H1 (cell line): ENCODE data around the gene GXYLT2. TPM values are rescaled to one million over a fixed set of nuclear protein-coding genes. Genes with fewer than 3 reads are reported as not detected.

Source experiments
- CTCF ChIA-PET: fragments of 300-600 bp; sonication (Branson Sonifier 250); formaldehyde crosslinking; loops from one replicate; lab custom pipeline; 2021; ENCODE audit not compliant: partially characterized antibody; lab: Charles Lee
- POLR2A ChIA-PET: fragments of 300-600 bp; sonication (Branson Sonifier 250); formaldehyde crosslinking; loops from one replicate; lab custom pipeline; 2021; ENCODE audit warnings: inconsistent platforms; ENCODE audit not compliant: partially characterized antibody; lab: Charles Lee
- DNase-seq, 2 experiments: peaks; one replicate each; pipeline versions ENCODE4 v3.0.0 to v3.0.0-alpha.2; 2010 to 2022; ENCODE audit warnings: low spot score in 2 of 2, low read depth in 1 of 2, mixed read lengths in 1 of 2
- FAIRE-seq: peaks from 2 replicates; lab custom pipeline; 2011; peaks lifted over from hg19 to GRCh38; lab: Jason Lieb, UNC
- H2AFZ ChIP-seq: 2 replicates; pipeline ENCODE4 v1.8.1; 2012; ENCODE audit warnings: low read length, inconsistent platforms
- H2AK5ac ChIP-seq: 2 replicates; pipeline ENCODE4 v1.6.1; 2013; ENCODE audit warnings: low read depth, low read length
- H2BK120ac ChIP-seq: replicated peaks from 2 replicates; pipeline ENCODE3; 2013; ENCODE audit warnings: low read depth, low read length, inconsistent platforms
- H2BK12ac ChIP-seq: 2 replicates; pipeline ENCODE4 v1.6.1; 2013; ENCODE audit warnings: low read depth, low read length
- H2BK15ac ChIP-seq: 2 replicates; pipeline ENCODE4 v1.6.1; 2013; ENCODE audit warnings: low read length
- H2BK20ac ChIP-seq: 2 replicates; pipeline ENCODE4 v1.6.1; 2013; ENCODE audit warnings: low read length
- H2BK5ac ChIP-seq: 2 replicates; pipeline ENCODE4 v1.6.1; 2013; ENCODE audit warnings: low read depth, low read length
- H3K14ac ChIP-seq: 2 replicates; pipeline ENCODE4 v1.6.1; 2013; ENCODE audit warnings: inconsistent platforms; ENCODE audit not compliant: insufficient read length
- H3K18ac ChIP-seq: 2 replicates; pipeline ENCODE4 v1.6.1; 2013; ENCODE audit warnings: low read length; ENCODE audit errors: extremely low read depth
- H3K23ac ChIP-seq: 2 replicates; pipeline ENCODE4 v1.6.1; 2013; ENCODE audit warnings: inconsistent platforms; ENCODE audit not compliant: insufficient read length
- H3K23me2 ChIP-seq: 2 replicates; pipeline ENCODE4 v1.6.1; 2013; ENCODE audit warnings: low read depth, low read length
- H3K27ac ChIP-seq: 2 replicates; pipeline ENCODE4 v1.6.1; 2011; ENCODE audit warnings: low read depth, low read length, inconsistent platforms
- H3K27me3 ChIP-seq, 4 experiments: replicated peaks in 1 of 4; 1 replicate in 1 of 4; 2 replicates in 3 of 4; pipeline versions ENCODE4 v1.6.1 to v1.8.1; 2011 to 2013; ENCODE audit warnings: low read length in 3 of 4, mild to moderate bottlenecking in 3 of 4, inconsistent platforms in 2 of 4, mixed read lengths in 2 of 4, moderate library complexity in 1 of 4; ENCODE audit not compliant: control insufficient read depth in 3 of 4, insufficient read depth in 3 of 4; ENCODE audit errors: extremely low read depth in 1 of 4
- H3K36me3 ChIP-seq, 4 experiments: 2 replicates each; pipeline versions ENCODE4 v1.6.1 to v1.8.1; 2011 to 2013; ENCODE audit warnings: mild to moderate bottlenecking in 4 of 4, low read length in 3 of 4, moderate library complexity in 2 of 4, control low read depth in 1 of 4, inconsistent platforms in 1 of 4; ENCODE audit not compliant: insufficient read depth in 4 of 4, control insufficient read depth in 2 of 4
- H3K4ac ChIP-seq: replicated peaks from 2 replicates; pipeline ENCODE3; 2013; ENCODE audit warnings: low read length, low read depth, mixed read lengths, inconsistent platforms; ENCODE audit not compliant: insufficient read length
- H3K4me1 ChIP-seq, 4 experiments: replicated peaks in 1 of 4; 1 replicate in 1 of 4; 2 replicates in 3 of 4; pipeline versions ENCODE4 v1.6.1 to v1.8.1; 2011 to 2013; ENCODE audit warnings: low read length in 3 of 4, inconsistent platforms in 2 of 4, mixed read lengths in 1 of 4; ENCODE audit not compliant: insufficient read depth in 4 of 4, control insufficient read depth in 3 of 4
- H3K4me2 ChIP-seq, 2 experiments: 2 replicates each; pipeline versions ENCODE4 v1.6.1 to v1.8.1; 2011 to 2013; ENCODE audit warnings: low read depth in 2 of 2, low read length in 2 of 2, control low read depth in 1 of 2, inconsistent platforms in 1 of 2, mild to moderate bottlenecking in 1 of 2; ENCODE audit not compliant: insufficient read depth in 1 of 2
- H3K4me3 ChIP-seq, 4 experiments: fragments of 200-600, 300-600 bp in 1 of 4; sonication (generic), shearing (Covaris generic), sonication (Bioruptor Twin) in 1 of 4; 2 replicates each; pipeline versions ENCODE4 v1.5.1 to v1.8.1; 2011 to 2016; ENCODE audit warnings: low read length in 4 of 4, low read depth in 3 of 4, control low read depth in 2 of 4, inconsistent platforms in 2 of 4, mild to moderate bottlenecking in 2 of 4, mixed read lengths in 1 of 4, moderate library complexity in 1 of 4; ENCODE audit not compliant: insufficient read depth in 2 of 4; ENCODE audit errors: extremely low read depth in 1 of 4
- H3K56ac ChIP-seq: replicated peaks from 2 replicates; pipeline ENCODE3; 2013; ENCODE audit warnings: low read depth, mild to moderate bottlenecking, mixed read lengths, low read length, inconsistent platforms; ENCODE audit not compliant: insufficient read length
- H3K79me1 ChIP-seq: 2 replicates; pipeline ENCODE4 v1.6.1; 2013; ENCODE audit warnings: low read depth, low read length, control low read depth
- H3K79me2 ChIP-seq, 2 experiments: 2 replicates each; pipeline versions ENCODE4 v1.6.1 to v1.8.1; 2012 to 2013; ENCODE audit warnings: low read length in 2 of 2, mild to moderate bottlenecking in 2 of 2, inconsistent platforms in 1 of 2; ENCODE audit not compliant: insufficient read depth in 2 of 2, control insufficient read depth in 1 of 2
- H3K9ac ChIP-seq, 4 experiments: replicated peaks in 1 of 4; 1 replicate in 1 of 4; 2 replicates in 3 of 4; pipeline versions ENCODE4 v1.6.1 to v1.8.1; 2011 to 2013; ENCODE audit warnings: low read depth in 3 of 4, low read length in 3 of 4, control low read depth in 2 of 4, mild to moderate bottlenecking in 2 of 4, moderate library complexity in 2 of 4, inconsistent platforms in 1 of 4; ENCODE audit errors: extremely low read depth in 1 of 4
- H3K9me3 ChIP-seq, 2 experiments: 2 replicates each; pipeline versions ENCODE4 v1.6.1 to v1.8.1; 2012 to 2013; ENCODE audit warnings: mild to moderate bottlenecking in 2 of 2, moderate library complexity in 2 of 2, control low read depth in 1 of 2, inconsistent platforms in 1 of 2, low read depth in 1 of 2, low read length in 1 of 2, mixed read lengths in 1 of 2; ENCODE audit not compliant: insufficient read depth in 2 of 2
- H4K20me1 ChIP-seq, 2 experiments: replicated peaks in 1 of 2; 2 replicates each; pipeline versions ENCODE3 to v1.8.1; 2011 to 2013; ENCODE audit warnings: inconsistent platforms in 2 of 2, low read length in 2 of 2, mild to moderate bottlenecking in 1 of 2; ENCODE audit not compliant: insufficient read depth in 2 of 2, control insufficient read depth in 1 of 2
- H4K5ac ChIP-seq: 2 replicates; pipeline ENCODE4 v1.6.1; 2013; ENCODE audit warnings: low read length, low read depth, mixed read lengths, inconsistent platforms; ENCODE audit not compliant: insufficient read length
- H4K8ac ChIP-seq: 2 replicates; pipeline ENCODE4 v1.8.0; 2013; ENCODE audit warnings: mild to moderate bottlenecking, moderate library complexity, low read length, inconsistent platforms; ENCODE audit not compliant: insufficient read depth; ENCODE audit errors: extremely low read depth
- H4K91ac ChIP-seq: replicated peaks from 2 replicates; pipeline ENCODE3; 2013; ENCODE audit warnings: low read length, mixed read lengths, inconsistent platforms; ENCODE audit not compliant: insufficient read length
- KDM5A ChIP-seq: fragments of 200-600 bp; IDR thresholded peaks from 2 replicates; pipeline ENCODE4 v1.7.1; 2012; ENCODE audit warnings: mild to moderate bottlenecking, low read length, inconsistent platforms, mixed read lengths
- SP1 ChIP-seq: IDR thresholded peaks from 2 replicates; pipeline ENCODE4 v1.6.1; 2011; ENCODE audit warnings: low read depth, low read length
- TCF12 ChIP-seq: IDR thresholded peaks from 2 replicates; pipeline ENCODE4 v1.6.1; 2011; ENCODE audit warnings: low read depth, mild to moderate bottlenecking, low read length
- WGBS, 2 experiments: shearing (Covaris generic) in 1 of 2; methylation state at CpG; one replicate each; pipeline versions ENCODE4 v1.1.6 to v1.1.7; 2013 to 2015; ENCODE audit warnings: low lambda C conversion rate in 2 of 2, mixed read lengths in 2 of 2, inconsistent platforms in 1 of 2, low coverage in 1 of 2, missing lambda C conversion rate in 1 of 2; ENCODE audit not compliant: insufficient replicate concordance in 2 of 2, insufficient coverage in 1 of 2, insufficient read length in 1 of 2; ENCODE audit errors: extremely low coverage in 1 of 2, missing lambda C conversion rate in 1 of 2; 5-methylcytosine and 5-hydroxymethylcytosine counted together
- polyA plus RNA-seq, 7 experiments: library from polyadenylated mRNA; depleted of rRNA in 3 of 7; stranded (reverse) in 5 of 7; unstranded in 2 of 7; fragments of >200 nt in 5 of 7; fragments of 200-250 nt in 2 of 7; gene quantifications; 1 replicate in 5 of 7; 2 replicates in 1 of 7; 4 replicates in 1 of 7; pipeline versions ENCODE4 v1.2.1 to v1.2.3, GENCODE V29; 2011 to 2013; ENCODE audit warnings: missing spikeins in 2 of 7, mixed read lengths in 2 of 7
- total RNA-seq: library from RNA; stranded (reverse); fragmentation: NEBNext Ultra II Directional; extraction: Animal tissue kit (Norgen Biotek cat#: 25700); gene quantifications from 2 replicates; pipeline ENCODE4 v1.2.1, GENCODE V29; 2021
- TF ChIP-seq, protein P1 (sequence below): IDR thresholded peaks from 2 replicates; pipeline ENCODE4 v1.6.1; 2011; ENCODE audit warnings: low read length, improper control_type of control experiment

The GXYLT2 gene
- total and polyA plus RNA-seq, 2 of the 8 experiments (the other 6 are each of a cell fraction or from before 2014, with no cell fraction given), result 1.8 to 5.6 TPM

DNA sequence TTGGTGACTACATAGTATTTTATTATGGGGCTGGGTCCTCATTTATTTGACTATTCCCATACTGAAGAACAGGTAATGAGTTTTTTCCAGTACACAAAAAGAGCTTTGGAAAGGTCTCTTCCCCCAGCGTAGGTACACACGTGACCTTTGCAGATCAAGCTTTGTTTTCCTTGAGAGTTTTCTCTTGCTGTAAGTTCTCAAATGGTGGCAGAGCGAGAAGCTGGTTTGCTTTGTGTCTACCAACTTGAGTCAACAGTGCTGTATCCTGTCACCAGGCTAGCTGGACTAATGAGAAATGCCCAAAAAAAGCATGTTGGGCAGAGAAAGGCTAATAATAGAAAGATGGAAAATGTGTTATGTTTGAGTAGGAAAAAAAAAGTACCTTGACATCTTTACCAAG, 21.7 kb downstream of the GXYLT2 start:
- Histone ChIP-seq H3K9me3 (no peaks in the 10 kb centered on the region), H3K18ac (no peak overlapping the region), H3K23ac (no peak overlapping the region), H3K56ac (no peak overlapping the region), H3K36me3 (no peaks in the 10 kb centered on the region; a peak in 1 of 8 replicates), H2BK15ac (no peak overlapping the region), H4K91ac (no peak overlapping the region), H3K27me3 (no peaks in the 10 kb centered on the region), H2BK20ac (no peak overlapping the region), H3K4ac (no peak overlapping the region), H3K23me2 (no peaks in the 10 kb centered on the region), H3K27ac (no peak overlapping the region), H2BK12ac (no peak overlapping the region), H2AFZ (no peak overlapping the region), H3K4me2 (no peak overlapping the region), H3K14ac (no peak overlapping the region), H4K8ac (no peak overlapping the region), H3K79me1 (no peaks in the 10 kb centered on the region), H3K79me2 (no peaks in the 10 kb centered on the region), H2BK5ac (no peak overlapping the region), H3K9ac (no peak overlapping the region), H4K20me1 (no peaks in the 10 kb centered on the region), H4K5ac (no peak overlapping the region), H2AK5ac (no peak overlapping the region), H3K4me3 (no peak overlapping the region), H2BK120ac (no peak overlapping the region), H3K4me1 (no peaks in the 10 kb centered on the region)
- 98% methylated on average over 3 of the region's 3 CpGs; no CpG with 5 or more reads in 1 of the 2 experiments for WGBS, 2 experiments
- FAIRE-seq (no peak), DNase-seq (no peak)
- ChIA-PET POLR2A (no interaction called here), CTCF (interaction anchor here (0.6 to 2.1 kb wide), 5 partner anchors 14 to 282 kb away, joined by 3 to 6 read pairs (median 3); no protein-coding TSS in a partner anchor)
- TF ChIP-seq, protein P1, sequence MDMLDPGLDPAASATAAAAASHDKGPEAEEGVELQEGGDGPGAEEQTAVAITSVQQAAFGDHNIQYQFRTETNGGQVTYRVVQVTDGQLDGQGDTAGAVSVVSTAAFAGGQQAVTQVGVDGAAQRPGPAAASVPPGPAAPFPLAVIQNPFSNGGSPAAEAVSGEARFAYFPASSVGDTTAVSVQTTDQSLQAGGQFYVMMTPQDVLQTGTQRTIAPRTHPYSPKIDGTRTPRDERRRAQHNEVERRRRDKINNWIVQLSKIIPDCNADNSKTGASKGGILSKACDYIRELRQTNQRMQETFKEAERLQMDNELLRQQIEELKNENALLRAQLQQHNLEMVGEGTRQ, result no peak
- no peak for TF ChIP-seq KDM5A
- TF ChIP-seq SP1, result no peak
- TF ChIP-seq TCF12, result no peak
